ENCODE measurements around the gene SMPD2. TPM values are rescaled to one million over a fixed set of nuclear protein-coding genes. Genes with fewer than 3 reads are reported as not detected.

Gene SMPD2
- total RNA-seq, 1 experiment from 2014 or later: 14.1 TPM

GRCh38 chr6:109471105-109471810 lies 30.7 kb downstream of the SMPD2 start:
- peaks cover 75% of the 10 kb centered on the region for H3K36me3 ChIP-seq (ENCODE audit: insufficient read depth, low read length)
- H3K4me2 ChIP-seq (ENCODE audit: low read depth, low read length, poor library complexity, severe bottlenecking): no peak overlapping the region
- H3K9ac ChIP-seq (ENCODE audit: low read length): 0 out of 2 replicates have a peak overlapping the region, but pooled peaks have one; percentile 31
- H3K27ac ChIP-seq (ENCODE audit: low read length): no peak overlapping the region
- H3K4me3 ChIP-seq (ENCODE audit: low read length): no peak overlapping the region
- peaks cover 25% of the 10 kb centered on the region for H3K4me1 ChIP-seq (ENCODE audit: low read length)
- H3K27me3 ChIP-seq (ENCODE audit: low read length): no peaks in the 10 kb centered on the region
- H4K20me1 ChIP-seq (ENCODE audit: insufficient read depth, low read depth, low read length): peaks cover 7% of the 10 kb centered on the region
- H3K79me2 ChIP-seq (ENCODE audit: low read length): peaks cover 91% of the 10 kb centered on the region
- no peaks in the 10 kb centered on the region for H3K9me2 ChIP-seq (replicated peaks; ENCODE audit: insufficient read depth, low read length)
- no peak overlapping the region for H2AFZ ChIP-seq (ENCODE audit: low read length)
- DNase-seq: no peak
- no peaks in the 10 kb centered on the region for H3K9me3 ChIP-seq (ENCODE audit: low read length)

GRCh38 chr6:109472132-109472995 lies 31.8 kb downstream of the SMPD2 start:
- no peaks in the 10 kb centered on the region for H3K9me2 ChIP-seq (replicated peaks; ENCODE audit: insufficient read depth, low read length)
- peak overlapping the region; percentile 31 for H3K9ac ChIP-seq (ENCODE audit: low read length)
- H3K9me3 ChIP-seq (ENCODE audit: low read length): no peaks in the 10 kb centered on the region
- no peak overlapping the region; the same call in 1 of the 2 replicates for H3K4me3 ChIP-seq (ENCODE audit: low read length)
- H3K4me1 ChIP-seq (ENCODE audit: low read length): peaks cover 25% of the 10 kb centered on the region
- no peaks in the 10 kb centered on the region for H3K27me3 ChIP-seq (ENCODE audit: low read length)
- peak overlapping the region; percentile 46 for H3K4me2 ChIP-seq (ENCODE audit: low read depth, low read length, poor library complexity, severe bottlenecking)
- H2AFZ ChIP-seq (ENCODE audit: low read length): no peak overlapping the region
- peak overlapping the region; percentile 46 for H3K27ac ChIP-seq (ENCODE audit: low read length)
- peaks cover 65% of the 10 kb centered on the region for H3K36me3 ChIP-seq (ENCODE audit: insufficient read depth, low read length)
- peak; percentile 74 for DNase-seq
- peaks cover 91% of the 10 kb centered on the region for H3K79me2 ChIP-seq (ENCODE audit: low read length)
- peaks cover 8% of the 10 kb centered on the region for H4K20me1 ChIP-seq (ENCODE audit: insufficient read depth, low read depth, low read length)

- no peak for DNase-seq
- H3K27ac ChIP-seq (ENCODE audit: low read length): peak overlapping the region; percentile 46; the same call in 1 of the 2 replicates
- H3K9me3 ChIP-seq (ENCODE audit: low read length): no peaks in the 10 kb centered on the region
- H3K4me2 ChIP-seq (ENCODE audit: low read depth, low read length, poor library complexity, severe bottlenecking): peak overlapping the region; percentile 46
- H3K4me1 ChIP-seq (ENCODE audit: low read length): peaks cover 28% of the 10 kb centered on the region
- no peak overlapping the region for H2AFZ ChIP-seq (ENCODE audit: low read length)
- H3K9ac ChIP-seq (ENCODE audit: low read length): peak overlapping the region; percentile 31; the same call in 1 of the 2 replicates
- peaks cover 58% of the 10 kb centered on the region for H3K36me3 ChIP-seq (ENCODE audit: insufficient read depth, low read length)
- peaks cover 91% of the 10 kb centered on the region for H3K79me2 ChIP-seq (ENCODE audit: low read length)
- H3K27me3 ChIP-seq (ENCODE audit: low read length): no peaks in the 10 kb centered on the region
- no peaks in the 10 kb centered on the region for H3K9me2 ChIP-seq (replicated peaks; ENCODE audit: insufficient read depth, low read length)
- peaks cover 16% of the 10 kb centered on the region for H4K20me1 ChIP-seq (ENCODE audit: insufficient read depth, low read depth, low read length)
- H3K4me3 ChIP-seq (ENCODE audit: low read length): no peak overlapping the region
These were observed 32.6 kb downstream of the SMPD2 start for GRCh38 chr6:109473120-109473519.

GRCh38 chr6:109474995-109475394 lies 34.5 kb downstream of the SMPD2 start:
- no peak overlapping the region for H2AFZ ChIP-seq (ENCODE audit: low read length)
- no peak overlapping the region for H3K4me3 ChIP-seq (ENCODE audit: low read length)
- H3K27ac ChIP-seq (ENCODE audit: low read length): no peak overlapping the region
- no peaks in the 10 kb centered on the region for H3K9me3 ChIP-seq (ENCODE audit: low read length)
- peaks cover 44% of the 10 kb centered on the region for H3K36me3 ChIP-seq (ENCODE audit: insufficient read depth, low read length)
- H3K79me2 ChIP-seq (ENCODE audit: low read length): peaks cover 91% of the 10 kb centered on the region
- H3K9ac ChIP-seq (ENCODE audit: low read length): no peak overlapping the region
- no peaks in the 10 kb centered on the region for H3K9me2 ChIP-seq (replicated peaks; ENCODE audit: insufficient read depth, low read length)
- peaks cover 39% of the 10 kb centered on the region for H3K4me1 ChIP-seq (ENCODE audit: low read length)
- no peaks in the 10 kb centered on the region for H3K27me3 ChIP-seq (ENCODE audit: low read length)
- peaks cover 19% of the 10 kb centered on the region for H4K20me1 ChIP-seq (ENCODE audit: insufficient read depth, low read depth, low read length)
- DNase-seq: no peak
- H3K4me2 ChIP-seq (ENCODE audit: low read depth, low read length, poor library complexity, severe bottlenecking): no peak overlapping the region

- DNase-seq: no peak
- H3K9me2 ChIP-seq (replicated peaks; ENCODE audit: insufficient read depth, low read length): no peaks in the 10 kb centered on the region
- no peaks in the 10 kb centered on the region for H3K9me3 ChIP-seq (ENCODE audit: low read length)
- peaks cover 19% of the 10 kb centered on the region for H4K20me1 ChIP-seq (ENCODE audit: insufficient read depth, low read depth, low read length)
- no peak overlapping the region for H3K27ac ChIP-seq (ENCODE audit: low read length)
- no peak overlapping the region for H3K4me3 ChIP-seq (ENCODE audit: low read length)
- peaks cover 91% of the 10 kb centered on the region for H3K79me2 ChIP-seq (ENCODE audit: low read length)
- H3K27me3 ChIP-seq (ENCODE audit: low read length): no peaks in the 10 kb centered on the region
- H3K4me2 ChIP-seq (ENCODE audit: low read depth, low read length, poor library complexity, severe bottlenecking): no peak overlapping the region
- peaks cover 46% of the 10 kb centered on the region for H3K4me1 ChIP-seq (ENCODE audit: low read length)
- H3K36me3 ChIP-seq (ENCODE audit: insufficient read depth, low read length): peaks cover 41% of the 10 kb centered on the region
- no peak overlapping the region for H3K9ac ChIP-seq (ENCODE audit: low read length)
- no peak overlapping the region for H2AFZ ChIP-seq (ENCODE audit: low read length)
These were observed 35.1 kb downstream of the SMPD2 start for GRCh38 chr6:109475625-109476024.

GRCh38 chr6:109477184-109477583 lies 36.7 kb downstream of the SMPD2 start:
- H4K20me1 ChIP-seq (ENCODE audit: insufficient read depth, low read depth, low read length): peaks cover 12% of the 10 kb centered on the region; the same call in 1 of the 2 replicates
- no peaks in the 10 kb centered on the region for H3K9me2 ChIP-seq (replicated peaks; ENCODE audit: insufficient read depth, low read length)
- no peak for DNase-seq
- H3K27me3 ChIP-seq (ENCODE audit: low read length): no peaks in the 10 kb centered on the region
- no peak overlapping the region for H3K4me3 ChIP-seq (ENCODE audit: low read length)
- H3K9ac ChIP-seq (ENCODE audit: low read length): no peak overlapping the region
- H3K4me2 ChIP-seq (ENCODE audit: low read depth, low read length, poor library complexity, severe bottlenecking): no peak overlapping the region
- peaks cover 56% of the 10 kb centered on the region for H3K4me1 ChIP-seq (ENCODE audit: low read length)
- H3K27ac ChIP-seq (ENCODE audit: low read length): no peak overlapping the region
- peaks cover 35% of the 10 kb centered on the region; the same call in 1 of the 2 replicates for H3K36me3 ChIP-seq (ENCODE audit: insufficient read depth, low read length)
- H2AFZ ChIP-seq (ENCODE audit: low read length): no peak overlapping the region
- no peaks in the 10 kb centered on the region for H3K9me3 ChIP-seq (ENCODE audit: low read length)
- H3K79me2 ChIP-seq (ENCODE audit: low read length): peaks cover 91% of the 10 kb centered on the region

GRCh38 chr6:109477725-109478124 lies 37.2 kb downstream of the SMPD2 start:
- Histone ChIP-seq H3K9me2 (replicated peaks; ENCODE audit: insufficient read depth, low read length) (no peaks in the 10 kb centered on the region), H3K4me1 (ENCODE audit: low read length) (peaks cover 51% of the 10 kb centered on the region), H3K36me3 (ENCODE audit: insufficient read depth, low read length) (peaks cover 32% of the 10 kb centered on the region; the same call in 1 of the 2 replicates), H4K20me1 (ENCODE audit: insufficient read depth, low read depth, low read length) (peaks cover 12% of the 10 kb centered on the region; the same call in 1 of the 2 replicates), H3K9me3 (ENCODE audit: low read length) (no peaks in the 10 kb centered on the region), H3K27me3 (ENCODE audit: low read length) (no peaks in the 10 kb centered on the region), H3K27ac (ENCODE audit: low read length) (no peak overlapping the region), H3K9ac (ENCODE audit: low read length) (no peak overlapping the region), H3K79me2 (ENCODE audit: low read length) (peaks cover 91% of the 10 kb centered on the region), H2AFZ (ENCODE audit: low read length) (no peak overlapping the region), H3K4me2 (ENCODE audit: low read depth, low read length, poor library complexity, severe bottlenecking) (no peak overlapping the region), H3K4me3 (ENCODE audit: low read length) (no peak overlapping the region)
- DNase-seq: no peak

- no peaks in the 10 kb centered on the region for H3K9me2 ChIP-seq (replicated peaks; ENCODE audit: insufficient read depth, low read length)
- no peak overlapping the region for H3K27ac ChIP-seq (ENCODE audit: low read length)
- peaks cover 45% of the 10 kb centered on the region for H3K4me1 ChIP-seq (ENCODE audit: low read length)
- no peaks in the 10 kb centered on the region for H3K9me3 ChIP-seq (ENCODE audit: low read length)
- H3K79me2 ChIP-seq (ENCODE audit: low read length): peaks cover 87% of the 10 kb centered on the region
- H3K4me3 ChIP-seq (ENCODE audit: low read length): no peak overlapping the region
- H2AFZ ChIP-seq (ENCODE audit: low read length): no peak overlapping the region
- no peak for DNase-seq
- H3K9ac ChIP-seq (ENCODE audit: low read length): no peak overlapping the region
- no peaks in the 10 kb centered on the region for H3K27me3 ChIP-seq (ENCODE audit: low read length)
- H3K4me2 ChIP-seq (ENCODE audit: low read depth, low read length, poor library complexity, severe bottlenecking): peak overlapping the region; percentile 27
- peaks cover 28% of the 10 kb centered on the region; the same call in 1 of the 2 replicates for H3K36me3 ChIP-seq (ENCODE audit: insufficient read depth, low read length)
- H4K20me1 ChIP-seq (ENCODE audit: insufficient read depth, low read depth, low read length): peaks cover 12% of the 10 kb centered on the region; the same call in 1 of the 2 replicates
These were observed 37.8 kb downstream of the SMPD2 start for GRCh38 chr6:109478222-109478805.
